Measurements from ENCODE around the gene PRSS50.
"Not testable (repeated sequence)": the region's sequence is repeated elsewhere in the genome, so short reads cannot be mapped to it uniquely, and the experiment has no call there.

Gene PRSS50, protein sequence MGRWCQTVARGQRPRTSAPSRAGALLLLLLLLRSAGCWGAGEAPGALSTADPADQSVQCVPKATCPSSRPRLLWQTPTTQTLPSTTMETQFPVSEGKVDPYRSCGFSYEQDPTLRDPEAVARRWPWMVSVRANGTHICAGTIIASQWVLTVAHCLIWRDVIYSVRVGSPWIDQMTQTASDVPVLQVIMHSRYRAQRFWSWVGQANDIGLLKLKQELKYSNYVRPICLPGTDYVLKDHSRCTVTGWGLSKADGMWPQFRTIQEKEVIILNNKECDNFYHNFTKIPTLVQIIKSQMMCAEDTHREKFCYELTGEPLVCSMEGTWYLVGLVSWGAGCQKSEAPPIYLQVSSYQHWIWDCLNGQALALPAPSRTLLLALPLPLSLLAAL

DNA sequence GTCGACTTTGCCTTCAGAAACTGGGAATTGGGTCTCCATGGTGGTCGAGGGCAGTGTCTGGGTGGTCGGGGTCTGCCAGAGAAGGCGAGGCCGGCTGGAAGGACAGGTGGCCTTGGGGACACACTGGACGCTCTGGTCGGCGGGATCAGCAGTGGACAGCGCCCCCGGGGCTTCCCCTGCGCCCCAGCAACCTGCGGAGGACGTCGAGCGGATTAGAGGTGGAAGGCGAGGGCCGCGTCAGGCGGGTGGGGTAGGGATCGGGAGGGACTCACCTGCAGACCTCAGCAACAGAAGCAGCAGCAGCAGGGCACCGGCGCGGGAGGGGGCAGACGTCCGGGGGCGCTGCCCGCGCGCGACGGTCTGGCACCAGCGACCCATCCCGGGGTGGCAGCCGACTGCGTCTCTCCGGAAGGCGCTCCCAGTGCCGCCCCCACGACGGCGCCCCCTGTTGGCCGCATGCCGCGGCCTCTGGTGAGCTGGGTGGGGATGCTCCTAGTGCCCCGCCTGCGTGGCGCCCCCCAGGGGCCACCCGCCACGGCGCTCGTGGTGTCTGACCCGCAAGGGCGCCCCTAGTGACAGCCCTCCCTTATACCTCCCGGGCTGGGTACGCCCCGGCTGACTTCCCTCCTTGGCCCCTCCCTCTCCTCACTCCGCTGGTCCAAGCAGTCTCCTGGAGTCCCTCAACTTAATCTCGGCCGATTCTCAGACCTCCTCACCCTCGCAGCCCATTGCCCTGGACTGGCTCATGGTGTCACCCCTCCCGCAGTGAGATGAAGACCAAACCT, at the start of gene PRSS50:
PRSS50 (minus strand) TSS at position 423 of the 785 bp plus-strand sequence; CDS start at position 378, 45 bp downstream.
- DNase-seq (ENCODE audit: low read depth): no peak

DNA sequence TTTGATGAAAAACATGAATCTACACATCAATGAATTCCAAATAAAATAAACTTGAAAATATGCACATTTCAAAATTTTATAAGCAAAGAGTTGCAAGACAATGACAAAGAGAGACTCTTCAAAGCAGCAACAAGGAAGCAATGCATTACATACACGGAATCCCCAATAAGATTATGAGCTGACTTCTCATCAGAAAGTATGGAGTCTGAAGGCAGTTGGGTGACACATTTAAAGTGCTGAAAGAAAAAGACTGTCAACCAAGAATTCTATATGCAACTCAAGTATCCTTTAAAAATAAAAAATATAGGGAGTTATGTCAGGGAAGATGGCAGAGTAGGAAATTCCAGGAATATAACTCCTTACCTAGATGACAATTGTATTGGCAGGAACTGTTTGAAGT, 46.5 kb upstream of the PRSS50 start:
- no peak for DNase-seq (ENCODE audit: low read depth)

DNA sequence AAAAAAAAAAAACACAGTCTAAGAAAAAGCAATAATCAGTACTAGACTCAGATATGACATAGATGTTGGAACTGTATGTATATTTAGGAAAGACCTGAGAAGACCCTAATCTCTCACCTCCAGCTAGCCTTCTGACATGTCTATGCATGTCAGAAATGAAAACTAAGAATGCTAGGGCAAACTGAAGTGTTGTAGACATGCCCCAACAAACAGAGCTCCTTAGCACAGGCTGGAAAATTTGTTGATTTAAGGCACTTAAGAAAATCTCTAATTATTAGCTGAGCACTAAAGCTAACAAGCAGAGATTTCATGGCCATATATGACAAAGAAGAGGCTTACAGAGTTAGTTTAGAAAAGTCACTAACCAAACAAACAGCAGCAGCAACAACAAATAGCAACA, 45.5 kb upstream of the PRSS50 start:
- no peak for DNase-seq (ENCODE audit: low read depth)

DNA sequence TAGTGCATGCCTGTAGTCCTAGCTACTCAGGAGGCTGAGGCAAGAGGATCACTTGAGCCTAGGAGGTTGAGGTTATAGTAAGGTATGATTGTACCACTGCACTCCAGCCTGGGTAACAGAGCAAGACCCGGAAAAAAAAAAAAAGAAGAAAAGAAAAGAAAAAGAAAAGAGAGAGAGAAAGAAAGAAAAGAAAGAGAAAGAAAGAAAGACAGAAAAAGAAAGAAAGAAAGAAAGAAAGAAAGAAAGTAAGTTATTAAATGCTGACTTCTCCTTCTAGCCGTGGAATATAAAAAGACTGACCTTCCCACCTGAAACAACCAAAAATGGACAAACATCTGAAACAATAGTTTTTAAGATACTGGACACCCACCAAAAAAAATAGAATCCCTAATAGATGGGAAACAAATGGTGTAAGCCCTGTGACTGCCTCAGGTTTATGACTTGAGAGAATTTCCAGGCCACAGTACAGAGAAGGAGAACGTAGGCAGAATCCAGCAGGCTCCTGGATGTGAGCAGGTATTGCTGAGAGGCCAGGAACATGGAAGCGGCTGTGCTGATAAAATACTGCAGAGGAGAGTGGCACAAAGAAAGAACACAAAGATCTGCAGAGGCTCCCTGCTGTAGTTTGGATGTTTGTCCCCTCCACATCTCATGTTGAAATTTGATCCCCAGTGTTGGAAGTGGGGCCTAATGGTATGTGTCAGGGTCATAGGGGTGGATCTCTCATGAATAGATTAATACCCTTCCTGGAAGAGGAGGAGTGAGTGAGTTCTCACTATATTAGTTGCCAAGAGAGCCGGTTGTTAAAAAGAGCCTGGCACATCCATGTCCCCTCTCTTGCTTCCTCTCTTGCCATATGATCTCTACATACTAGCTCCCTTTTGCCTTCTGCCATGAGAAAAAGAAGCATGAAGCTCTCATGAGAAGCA, 41.8 kb upstream of the PRSS50 start:
- no peak for DNase-seq (ENCODE audit: low read depth)

DNA sequence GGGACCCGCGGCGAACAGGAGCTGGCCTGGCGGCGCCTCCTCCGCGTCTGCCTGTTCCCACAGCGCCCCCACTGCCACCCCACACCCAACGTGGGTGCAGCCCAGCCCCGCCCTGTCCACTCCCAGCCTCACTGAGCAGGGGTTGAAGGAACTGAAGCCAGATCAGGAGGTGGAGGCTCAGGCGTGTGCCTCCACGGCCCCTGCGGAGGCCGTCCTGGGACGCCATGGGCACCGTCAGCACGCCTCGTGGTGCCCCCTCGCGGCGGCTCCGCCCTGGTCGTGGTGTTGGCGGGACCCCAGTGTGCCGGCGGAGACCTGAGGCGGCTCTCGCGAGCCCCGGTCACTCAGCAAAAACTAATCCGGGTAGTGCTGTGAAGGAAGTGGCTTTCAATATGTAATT, 39.0 kb upstream of the PRSS50 start:
- no peak for DNase-seq (ENCODE audit: low read depth)

DNA sequence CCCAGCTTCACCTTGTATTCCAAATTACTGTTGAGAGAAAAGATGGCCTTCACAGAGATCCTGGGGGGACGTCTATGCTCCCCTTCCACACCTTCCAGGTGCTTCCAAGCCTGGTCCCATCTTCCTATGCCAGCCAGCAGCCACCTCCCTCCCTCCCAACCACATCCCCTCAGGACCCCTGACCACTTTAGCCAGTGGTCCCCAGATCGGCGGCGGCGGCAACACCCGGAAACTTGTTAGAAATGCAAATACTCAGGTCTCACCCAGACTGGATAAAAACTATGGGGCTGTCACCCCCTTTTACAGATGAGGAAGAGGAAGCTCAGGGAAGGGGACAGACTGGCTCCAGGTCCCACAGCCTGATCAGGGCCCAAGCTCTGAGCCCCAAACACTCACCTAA, 38.0 kb upstream of the PRSS50 start:
- no peak for DNase-seq (ENCODE audit: low read depth)

DNA sequence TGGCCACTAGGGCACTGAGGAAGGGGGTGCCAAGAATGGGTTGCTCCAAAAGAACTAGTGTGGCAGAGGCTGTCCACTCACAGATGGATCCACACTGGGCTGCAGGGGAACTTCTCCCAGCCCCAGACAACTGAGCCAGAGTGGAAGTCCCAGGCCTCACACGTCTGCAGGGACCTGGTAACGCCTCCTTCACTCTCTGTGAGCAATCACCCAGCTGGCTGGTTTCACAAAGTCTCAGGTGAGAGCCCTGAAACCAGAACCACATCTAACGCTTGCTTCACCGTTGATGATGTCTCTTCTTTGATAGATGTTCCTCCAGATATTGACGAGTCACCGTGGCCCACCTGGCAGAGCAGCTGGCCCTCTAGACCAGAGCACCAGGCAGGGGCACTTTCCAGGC, 35.5 kb upstream of the PRSS50 start:
- DNase-seq (ENCODE audit: low read depth): not testable (repeated sequence)

DNA sequence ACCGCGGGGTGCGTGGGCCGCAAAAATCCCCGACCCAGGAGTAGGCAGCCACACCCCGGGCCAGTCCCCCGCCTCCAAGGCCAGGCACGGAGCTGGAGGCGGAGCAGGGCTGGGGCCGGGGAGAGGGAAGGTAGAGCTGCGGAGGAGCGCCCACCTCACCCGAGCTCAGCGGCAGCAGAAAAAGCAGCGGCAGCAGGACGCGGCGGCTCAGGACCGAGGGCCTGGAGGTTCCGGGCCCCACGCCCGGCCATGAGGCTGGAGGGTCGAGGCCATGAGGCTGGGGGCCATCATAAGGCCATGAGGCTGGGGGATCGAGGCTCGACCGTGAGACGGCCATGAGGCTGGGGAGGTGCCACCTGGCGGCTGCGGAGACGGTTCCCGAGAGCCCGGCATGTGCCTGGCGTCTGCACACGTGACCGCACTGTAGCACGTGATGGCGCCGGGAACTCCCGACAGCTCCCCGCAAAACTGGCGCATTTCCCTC, 32.9 kb upstream of the PRSS50 start:
- DNase-seq (ENCODE audit: low read depth): no peak

DNA sequence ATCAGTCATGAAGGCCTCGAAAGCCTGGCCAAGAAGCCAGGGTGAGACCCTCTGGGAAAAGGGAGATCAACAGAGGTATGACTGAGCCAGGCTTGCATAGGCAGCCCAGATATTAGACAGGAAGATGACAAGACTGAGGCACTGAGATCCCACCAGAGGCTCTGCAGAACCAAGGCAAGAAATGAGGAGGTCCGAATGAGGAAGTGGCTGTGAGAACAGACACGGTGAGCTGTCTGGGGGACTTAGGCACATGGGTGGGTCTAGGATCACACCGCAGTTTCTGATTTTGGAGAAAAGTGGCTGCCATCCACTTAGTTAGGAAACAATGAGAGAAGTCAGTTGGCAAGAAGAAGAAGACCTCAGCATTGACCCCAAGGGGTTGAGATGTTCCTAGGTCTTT, 31.5 kb upstream of the PRSS50 start:
- DNase-seq (ENCODE audit: low read depth): no peak

DNA sequence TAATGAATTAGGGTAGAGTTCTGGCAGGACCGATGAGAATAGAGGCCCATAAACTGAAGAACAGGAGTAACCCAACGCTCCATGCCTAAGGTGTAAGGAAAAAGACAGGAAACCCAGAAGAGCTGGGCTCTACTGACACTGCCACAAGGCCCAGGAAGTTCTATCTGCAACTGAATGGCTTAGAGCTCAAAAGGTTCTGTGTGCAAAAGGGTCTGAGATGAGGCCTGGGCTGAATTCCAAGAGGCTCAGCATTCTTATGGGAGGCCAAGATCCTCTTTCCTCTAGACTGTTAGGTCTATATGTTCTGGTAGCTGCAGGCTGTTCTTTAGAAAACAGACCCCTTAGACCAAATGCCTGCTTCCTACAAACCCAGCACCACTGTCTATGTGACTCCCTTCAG, 30.5 kb upstream of the PRSS50 start:
- DNase-seq (ENCODE audit: low read depth): no peak

DNA sequence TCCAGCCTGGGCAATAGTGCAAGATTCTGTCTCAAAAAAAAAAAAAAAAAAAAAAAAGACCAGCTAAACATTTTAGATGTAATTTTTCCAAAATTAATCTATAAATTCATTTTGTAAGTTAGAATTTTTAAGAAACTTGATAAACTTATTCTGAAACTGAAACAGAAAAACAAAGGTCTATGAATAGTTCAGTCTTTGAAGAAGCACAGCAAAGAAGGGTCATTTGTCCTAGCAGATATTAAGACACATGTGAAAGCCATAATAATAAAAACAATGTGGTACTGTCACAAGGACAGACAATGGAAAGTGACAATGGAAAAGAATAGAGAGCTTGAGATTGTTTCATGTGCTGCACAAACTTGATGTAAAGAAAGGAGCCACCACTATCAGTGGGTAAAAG, 29.0 kb upstream of the PRSS50 start:
- DNase-seq (ENCODE audit: low read depth): no peak

DNA sequence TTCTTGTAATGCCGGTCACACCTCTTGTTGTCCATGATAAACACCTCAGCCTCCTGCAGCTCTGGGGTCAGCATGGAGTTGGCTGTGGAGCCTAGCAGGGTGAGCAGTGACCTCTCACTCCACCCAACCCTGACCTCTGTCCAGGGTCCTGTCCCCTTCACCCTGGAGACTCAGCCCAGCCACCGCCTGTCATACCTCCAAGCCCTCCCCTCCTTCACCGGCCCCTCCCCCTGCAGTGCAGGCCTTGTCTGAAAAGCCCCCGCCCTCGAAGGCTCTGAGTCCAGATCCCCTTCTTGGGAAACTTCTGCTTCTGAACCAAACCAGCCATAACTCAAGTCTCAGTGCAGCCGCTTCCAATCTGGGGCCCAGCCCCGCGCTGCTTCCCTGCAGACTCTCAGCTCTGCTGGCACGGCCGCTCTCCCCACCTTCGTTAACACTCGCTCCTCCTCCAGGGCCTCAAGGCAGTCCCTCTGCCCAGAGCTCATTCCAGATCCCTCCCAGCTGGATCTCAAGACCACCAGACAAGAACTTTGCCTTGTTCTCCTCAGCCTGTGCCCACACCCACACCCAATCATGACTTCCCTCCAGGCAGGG, 25.4 kb upstream of the PRSS50 start:
- no peak for DNase-seq (ENCODE audit: low read depth)

DNA sequence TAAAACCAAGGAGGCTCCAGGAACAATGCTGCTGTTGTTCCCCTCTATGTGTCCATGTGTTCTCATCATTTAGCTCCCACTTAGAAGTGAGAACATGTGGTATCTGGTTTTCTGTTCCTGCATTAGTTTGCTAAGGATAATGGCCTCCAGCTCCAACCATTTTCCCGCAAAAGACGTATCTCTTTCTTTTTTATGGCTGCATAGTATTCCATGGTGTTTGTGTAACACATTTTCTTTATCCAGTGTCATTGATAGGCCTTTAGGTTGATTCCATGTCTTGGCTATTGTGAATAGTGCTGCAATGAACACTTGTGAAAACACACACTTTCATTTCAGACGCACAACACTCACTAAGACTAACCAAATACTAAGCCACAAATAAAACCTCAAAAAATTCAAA, 21.9 kb upstream of the PRSS50 start:
- DNase-seq (ENCODE audit: low read depth): not testable (repeated sequence)

DNA sequence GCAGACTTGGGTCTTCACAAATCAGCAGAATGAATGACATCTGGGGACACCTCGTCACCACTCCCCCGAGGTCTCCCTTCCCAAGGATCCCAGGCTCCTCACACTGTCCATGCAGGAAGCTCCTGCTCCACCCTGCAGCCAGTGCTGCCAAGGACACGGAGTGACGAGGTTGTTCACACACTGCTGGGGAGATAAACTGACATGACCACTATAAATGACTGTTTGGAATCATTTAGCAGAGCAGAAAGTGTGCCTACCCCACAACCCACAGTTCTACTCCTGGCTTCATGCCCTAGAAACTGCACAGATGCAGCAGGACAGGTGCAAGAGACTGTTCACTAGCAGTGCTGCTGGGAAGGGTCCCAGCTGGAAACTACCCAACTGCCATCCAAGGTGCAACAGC, 19.7 kb upstream of the PRSS50 start:
- DNase-seq (ENCODE audit: low read depth): no peak

DNA sequence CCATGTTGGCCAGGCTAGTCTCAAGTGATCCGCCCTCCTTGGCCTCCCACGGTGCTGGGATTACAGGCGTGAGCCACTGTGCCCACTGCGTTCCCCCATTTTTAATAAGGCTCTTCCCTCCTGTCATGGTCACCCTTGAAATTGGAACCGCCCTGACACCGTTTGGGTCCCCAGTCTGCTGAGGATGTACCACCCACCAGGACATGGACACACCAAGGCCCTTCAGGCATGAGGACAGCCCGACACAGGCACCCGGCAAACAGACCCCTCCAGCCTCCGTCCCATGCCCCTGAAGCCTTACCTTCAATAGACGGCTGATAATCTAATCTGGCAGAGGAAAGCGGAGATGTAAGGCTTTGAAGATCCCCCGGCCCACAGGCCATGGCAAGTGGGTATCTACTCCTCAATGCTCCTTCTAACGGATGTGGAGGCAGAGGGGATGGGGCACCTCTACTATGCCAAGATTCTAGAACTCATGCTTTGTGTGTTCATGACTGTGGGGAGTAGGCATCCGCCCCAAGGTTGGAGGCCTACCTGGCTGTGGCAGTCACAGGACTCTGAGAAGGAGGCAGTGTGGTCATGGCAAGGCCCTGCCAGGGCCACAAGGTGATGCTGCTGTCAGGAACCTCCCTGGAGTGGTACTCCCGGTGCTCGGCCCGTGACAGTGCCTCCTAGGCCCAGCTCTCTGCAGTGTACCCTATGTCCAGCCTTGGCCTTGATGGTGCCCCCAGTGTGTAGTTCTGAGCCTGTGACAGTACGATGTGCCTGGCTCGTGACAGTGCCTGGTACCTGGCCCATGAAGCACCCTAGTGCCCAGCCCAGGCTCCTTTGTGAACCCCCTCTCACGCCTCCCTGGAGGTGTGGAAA, 18.6 kb upstream of the PRSS50 start:
- no peak for DNase-seq (ENCODE audit: low read depth)

DNA sequence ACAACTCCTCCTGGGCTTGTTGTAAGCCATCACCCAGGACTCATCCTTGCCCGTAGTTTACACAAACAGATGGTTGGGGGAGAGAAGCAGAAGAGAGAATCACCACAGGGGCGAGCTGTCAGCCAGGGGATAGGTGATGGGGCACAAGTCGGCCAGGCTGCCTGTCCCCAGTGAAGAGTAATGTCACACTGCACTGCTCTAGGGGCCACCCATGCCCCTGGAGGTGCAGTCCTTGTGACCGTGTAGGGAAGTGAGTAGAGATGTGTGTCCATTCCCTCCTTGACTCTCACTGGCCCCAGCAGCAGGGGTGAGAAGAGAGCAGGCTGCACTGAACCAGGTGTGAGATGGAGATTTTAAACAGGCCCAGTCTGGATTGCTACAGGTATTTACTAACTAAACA, 17.1 kb upstream of the PRSS50 start:
- no peak for DNase-seq (ENCODE audit: low read depth)

DNA sequence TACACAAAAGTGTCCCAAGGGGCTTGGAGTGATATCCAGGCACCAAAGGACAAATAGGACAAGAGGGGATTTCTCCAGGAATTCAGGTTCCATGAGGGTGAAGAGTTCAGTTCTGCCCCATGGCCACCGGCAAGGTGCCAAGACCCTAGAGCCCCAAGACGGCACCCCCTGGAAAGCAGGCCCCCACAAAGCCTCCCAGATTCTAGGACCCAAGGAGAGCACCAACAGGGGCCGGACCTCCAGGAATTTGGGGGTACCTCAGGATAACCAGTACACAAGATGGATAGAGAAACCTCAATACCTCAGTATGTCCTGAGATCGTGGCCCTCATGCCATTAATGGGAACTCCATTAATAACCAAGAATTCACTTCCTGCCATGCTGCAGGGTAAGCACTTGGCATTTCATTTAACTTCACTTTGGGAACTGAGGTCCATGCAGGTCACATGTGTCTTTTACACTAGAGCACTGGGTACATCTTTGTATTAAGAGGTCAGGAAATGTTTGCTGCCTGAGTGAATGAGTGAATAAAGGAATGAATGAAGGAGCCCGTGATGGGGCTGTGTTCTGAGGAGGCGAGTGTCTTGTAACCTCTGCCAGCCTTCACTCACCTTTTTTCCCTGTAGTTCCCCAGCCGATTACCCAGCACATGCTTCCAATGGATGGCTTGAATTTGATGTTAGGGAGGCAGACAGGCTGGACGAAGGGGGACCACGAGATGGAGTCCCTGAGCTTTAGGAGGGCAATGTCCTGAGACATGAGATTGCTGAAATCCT, 15.5 kb upstream of the PRSS50 start:
- DNase-seq (ENCODE audit: low read depth): no peak

DNA sequence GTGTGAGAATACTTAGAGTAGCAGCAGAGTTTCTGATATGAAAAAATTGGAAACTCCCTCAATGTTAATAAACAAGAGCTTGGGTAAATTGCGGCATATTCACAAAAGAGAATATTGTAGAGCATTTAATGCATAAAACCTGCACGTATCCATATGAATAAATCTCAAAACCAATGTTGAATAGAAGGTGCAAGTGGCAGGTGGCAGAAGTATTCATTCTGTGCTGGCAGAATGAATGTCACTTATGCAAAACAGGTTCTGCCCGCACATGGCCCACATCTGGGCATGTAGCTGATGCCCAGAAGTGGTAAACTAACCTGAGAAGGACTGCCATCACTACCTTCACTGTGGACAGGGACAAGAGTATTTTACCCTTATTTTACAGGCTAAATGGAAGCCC, 14.1 kb upstream of the PRSS50 start:
- no peak for DNase-seq (ENCODE audit: low read depth)

DNA sequence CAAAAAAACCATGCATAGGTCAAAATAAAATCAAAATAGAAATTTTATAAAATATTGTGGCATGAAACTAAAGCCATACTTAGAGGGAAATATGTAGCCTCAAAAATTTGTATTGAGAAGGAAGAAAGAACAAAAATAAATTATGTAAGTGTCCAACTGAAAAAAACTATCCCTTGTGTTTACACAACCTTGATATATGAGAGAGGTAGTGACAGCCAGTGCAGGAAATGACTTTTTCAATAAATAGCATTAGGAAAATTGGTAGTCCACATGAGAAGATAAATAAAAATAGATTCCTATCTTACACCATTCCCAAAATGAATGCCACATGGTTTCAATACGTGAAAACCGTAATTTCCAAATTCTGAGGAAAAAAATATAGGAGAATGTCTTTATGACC, 13.2 kb upstream of the PRSS50 start:
- DNase-seq (ENCODE audit: low read depth): no peak

DNA sequence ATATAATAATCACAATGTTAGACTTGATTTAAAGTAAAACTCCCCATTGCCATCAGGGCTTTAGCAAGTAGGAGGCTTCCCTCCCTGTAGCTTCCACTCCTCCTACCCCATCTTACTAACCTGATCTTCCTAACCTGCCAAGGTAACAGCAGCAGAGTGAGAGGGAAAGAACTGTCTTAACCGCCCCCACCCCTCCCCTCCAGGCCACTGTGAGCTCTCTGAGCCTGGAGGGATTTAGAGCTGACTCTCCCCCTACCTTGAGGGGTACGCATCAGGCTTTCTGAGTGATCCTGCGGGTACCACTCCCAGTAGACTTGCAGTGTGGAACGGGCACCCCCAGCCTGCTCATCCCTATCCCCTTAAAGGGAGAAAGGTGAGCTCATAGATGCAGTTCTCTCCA, 11.4 kb upstream of the PRSS50 start:
- DNase-seq (ENCODE audit: low read depth): no peak

Measured in stimulated activated CD8-positive, alpha-beta memory T cell treated with anti-CD3 and anti-CD28 coated beads, Interleukin-15, amount 100 ng/mL, for 1 hour (primary cell).